Breast epithelium (tissue), 3 donors: ENCODE results near the gene ACP5.
A peak's percentile ranks its signal among the peaks of the same experiment; 100 is the strongest.

ENCODE experiments used
- CTCF ChIP-seq, 3 donors: fragments of 450-650 bp; IDR thresholded peaks; one replicate each; pipeline ENCODE4 v1.5.1; 2016 to 2017; ENCODE audit warnings: antibody characterized with exemption in 3 of 3, mild to moderate bottlenecking in 3 of 3, moderate library complexity in 3 of 3
- POLR2A ChIP-seq: fragments of 450-650 bp; IDR thresholded peaks from one replicate; pipeline ENCODE4 v1.6.1; 2016; ENCODE audit warnings: antibody characterized with exemption, mild to moderate bottlenecking, moderate library complexity

- TF ChIP-seq CTCF (IDR thresholded peaks at IDR 0.05), result peak in 1 of 3 donors; percentile 7
- no peak for TF ChIP-seq POLR2A
Measured at GRCh38 chr19:11587975-11588631, 10.7 kb upstream of the ACP5 start.
